GM12878 (cell line): ENCODE data around the gene SKAP1. TPM values are rescaled to one million over a fixed set of nuclear protein-coding genes. Genes with fewer than 3 reads are reported as not detected.

ENCODE experiments used
- ATAC-seq: fragments of 200-7000 bp; cut with Tn5 transposase; 3 replicates; pipeline ENCODE4 v1.9.1; 2020; ENCODE audit warnings: mild to moderate bottlenecking, moderate library complexity
- BruUV-seq: library from RNA; stranded (reverse); fragments of 400-500 nt; replicated peaks from 2 replicates; lab custom pipeline; 2021; lab: Mats Ljungman, UMichigan
- CTCF ChIA-PET: fragments of 300-600 bp; sonication (Branson Sonifier 250); formaldehyde crosslinking; extraction: SDS; loops from one replicate; lab custom pipeline; 2021; ENCODE audit warnings: inconsistent platforms; lab: Yijun Ruan, JAX
- POLR2A ChIA-PET: fragments of 350-600 bp; formaldehyde crosslinking; extraction: SDS; loops from one replicate; lab custom pipeline; 2021; ENCODE audit warnings: inconsistent platforms; lab: Charles Lee
- RAD21 ChIA-PET: fragments of 300-600 bp; sonication (Branson Sonifier 250); formaldehyde crosslinking; loops from one replicate; lab custom pipeline; 2023; ENCODE audit warnings: antibody characterized with exemption; ENCODE audit not compliant: unreplicated experiment; lab: Charles Lee
- SMC1A ChIA-PET: fragments of 300-600 bp; sonication (Branson Sonifier 250); formaldehyde crosslinking; loops from one replicate; lab custom pipeline; 2023; ENCODE audit not compliant: unreplicated experiment, uncharacterized antibody; lab: Charles Lee
- DNase-seq: peaks from one replicate; pipeline ENCODE4 v3.0.0-alpha.2; 2011; ENCODE audit warnings: low read depth, low spot score
- FAIRE-seq: peaks from 3 replicates; lab custom pipeline; 2011; peaks lifted over from hg19 to GRCh38; lab: Jason Lieb, UNC
- H2AFZ ChIP-seq: 2 replicates; pipeline ENCODE4 v1.6.0; 2011; ENCODE audit warnings: low read depth, low read length, control low read depth; ENCODE audit not compliant: control insufficient read depth
- H3K27ac ChIP-seq: 2 replicates; pipeline ENCODE4 v1.5.1; 2011; ENCODE audit warnings: control low read depth; ENCODE audit not compliant: control insufficient read depth, insufficient read depth
- H3K27me3 ChIP-seq, 2 experiments: replicated peaks in 1 of 2; 2 replicates each; pipeline versions ENCODE4 v1.6.0 to v1.6.1; 2011; ENCODE audit warnings: low read length in 1 of 2; ENCODE audit not compliant: control insufficient read depth in 2 of 2, insufficient read depth in 2 of 2
- H3K36me3 ChIP-seq, 2 experiments: 2 replicates each; pipeline ENCODE4 v1.5.1; 2011; ENCODE audit warnings: low read length in 1 of 2; ENCODE audit not compliant: control insufficient read depth in 2 of 2, insufficient read depth in 2 of 2
- H3K4me1 ChIP-seq: 2 replicates; pipeline ENCODE4 v1.6.1; 2011; ENCODE audit warnings: mild to moderate bottlenecking, low read length, moderate library complexity, mixed read lengths; ENCODE audit not compliant: control insufficient read depth, insufficient read depth
- H3K4me2 ChIP-seq: 2 replicates; pipeline ENCODE4 v1.6.0; 2011; ENCODE audit warnings: control low read depth; ENCODE audit not compliant: control insufficient read depth, insufficient read depth
- H3K4me3 ChIP-seq: fragments of 200-600 bp; sonication (generic); 2 replicates; pipeline ENCODE4 v1.5.1; 2016
- H3K79me2 ChIP-seq: 2 replicates; pipeline ENCODE4 v1.6.0; 2011; ENCODE audit warnings: low read length; ENCODE audit not compliant: control insufficient read depth, insufficient read depth
- H3K9ac ChIP-seq: 2 replicates; pipeline ENCODE4 v1.8.0; 2011; ENCODE audit warnings: low read length, control low read depth, mixed read lengths; ENCODE audit not compliant: control insufficient read depth, insufficient read depth
- H3K9me3 ChIP-seq: replicated peaks from 3 replicates; pipeline ENCODE4 v1.5.1; 2011; ENCODE audit warnings: mild to moderate bottlenecking, low read length; ENCODE audit not compliant: control insufficient read depth, insufficient read depth
- H4K20me1 ChIP-seq: 2 replicates; pipeline ENCODE4 v1.6.0; 2011; ENCODE audit not compliant: control insufficient read depth, insufficient read depth
- CREB1 ChIP-seq: IDR thresholded peaks from 2 replicates; pipeline ENCODE4 v1.6.1; 2012; ENCODE audit warnings: low read depth, mild to moderate bottlenecking, inconsistent platforms
- DPF2 ChIP-seq: fragments of 450-650 bp; IDR thresholded peaks from 2 replicates; pipeline ENCODE4 v1.6.1; 2017; ENCODE audit warnings: mild to moderate bottlenecking
- EED ChIP-seq: sonication (generic); IDR thresholded peaks from 2 replicates; pipeline ENCODE4 v1.6.1; 2016; ENCODE audit warnings: antibody characterized with exemption, low read depth
- HCFC1 ChIP-seq: fragments of 150-350 bp; IDR thresholded peaks from 2 replicates; pipeline ENCODE4 v1.6.1; 2014; ENCODE audit warnings: low read length
- IKZF2 ChIP-seq, 2 experiments: fragments of 450-650 bp; IDR thresholded peaks; 2 replicates each; pipeline ENCODE4 v1.6.1; 2017; ENCODE audit warnings: mild to moderate bottlenecking in 2 of 2, moderate library complexity in 2 of 2
- MYC ChIP-seq: IDR thresholded peaks from 2 replicates; pipeline ENCODE4 v1.6.1; 2011; ENCODE audit warnings: mild to moderate bottlenecking, low read length, moderate library complexity, inconsistent platforms; ENCODE audit not compliant: insufficient read depth, insufficient replicate concordance, insufficient read length, severe bottlenecking
- NFXL1 ChIP-seq: fragments of 450-650 bp; IDR thresholded peaks from 2 replicates; pipeline ENCODE4 v1.6.1; 2017; ENCODE audit warnings: antibody characterized with exemption, mild to moderate bottlenecking, borderline replicate concordance
- RAD51 ChIP-seq: fragments of 450-650 bp; IDR thresholded peaks from 2 replicates; pipeline ENCODE4 v1.6.1; 2016; ENCODE audit warnings: moderate library complexity, mild to moderate bottlenecking, inconsistent platforms
- RUNX3 ChIP-seq: IDR thresholded peaks from 2 replicates; pipeline ENCODE4 v1.6.1; 2012; ENCODE audit warnings: low read length, inconsistent platforms
- SP1 ChIP-seq: IDR thresholded peaks from one replicate; pipeline ENCODE4 v1.6.1; 2011; ENCODE audit warnings: low read depth, low read length
- SREBF2 ChIP-seq: IDR thresholded peaks from 2 replicates; pipeline ENCODE4 v1.6.1; 2012; ENCODE audit warnings: mild to moderate bottlenecking, low read length
- SUPT20H ChIP-seq: IDR thresholded peaks from 2 replicates; pipeline ENCODE4 v1.6.1; 2011; ENCODE audit warnings: low read depth, mild to moderate bottlenecking, low read length, moderate library complexity, borderline replicate concordance; ENCODE audit not compliant: control insufficient read depth
- YY1 ChIP-seq: IDR thresholded peaks from 2 replicates; pipeline ENCODE4 v1.6.1; 2011; ENCODE audit warnings: low read depth, mild to moderate bottlenecking, low read length
- WGBS: methylation state at CpG from one replicate; pipeline ENCODE4 v1.1.6; 2016; ENCODE audit warnings: low lambda C conversion rate; ENCODE audit not compliant: insufficient replicate concordance, insufficient coverage; ENCODE audit errors: missing lambda C conversion rate; 5-methylcytosine and 5-hydroxymethylcytosine counted together
- in situ Hi-C: fragments of 300-500 bp; cut with MboI; formaldehyde crosslinking; loops from 9 replicates; pipeline ENCODE4 v1.14.3; 2018; ENCODE audit warnings: mixed read lengths
- intact Hi-C: fragments of 100-400 bp; cut with micrococcal nuclease; formaldehyde crosslinking; loops from one replicate; pipeline ENCODE4 v1.14.2; 2022; ENCODE audit not compliant: unreplicated experiment
- polyA plus RNA-seq, 11 experiments: library from polyadenylated mRNA; depleted of rRNA in 4 of 11; unstranded in 6 of 11; stranded (reverse) in 5 of 11; fragments of >200 nt; fragmentation: Nextera tagmentation in 4 of 11; fragmentation: Illumina TruSeq in 1 of 11; extraction: Ambion mirVana in 4 of 11; extraction: Trizol in 1 of 11; gene quantifications; 1 replicate in 1 of 11; 2 replicates in 10 of 11; pipeline versions ENCODE4 v1.2.1 to v1.2.3, GENCODE V29; 2011 to 2016; ENCODE audit warnings: inconsistent platforms in 2 of 11, missing spikeins in 2 of 11, low read depth in 1 of 11
- total RNA-seq, 4 experiments: library from RNA; depleted of rRNA in 3 of 4; stranded (reverse); fragments of >200 nt in 3 of 4; fragmentation: Illumina TruSeq in 1 of 4; extraction: Trizol in 1 of 4; gene quantifications; 2 replicates each; pipeline versions ENCODE4 v1.2.1 to v1.2.3, GENCODE V29; 2013 to 2021

The SKAP1 gene
- total and polyA plus RNA-seq, 10 of the 15 experiments (the other 5 are each of a cell fraction or from before 2014, with no cell fraction given) = 17.1 to 97.6 (median 35.9) TPM

GRCh38 chr17:48336986-48337385 is 93.0 kb downstream of the SKAP1 start:
- Histone ChIP-seq H3K27me3 (no peaks in the 10 kb centered on the region), H3K4me2 (no peak overlapping the region), H3K79me2 (no peaks in the 10 kb centered on the region), H3K4me3 (no peak overlapping the region), H3K36me3 (peaks cover 0 to 1% of the 10 kb centered on the region in 2 experiments; a peak in 1 of 4 replicates), H4K20me1 (no peaks in the 10 kb centered on the region), H3K4me1 (peaks cover 10% of the 10 kb centered on the region; the same call in 1 of the 2 replicates), H3K27ac (no peak overlapping the region), H3K9me3 (no peaks in the 10 kb centered on the region), H3K9ac (no peak overlapping the region), H2AFZ (no peak overlapping the region)
- TF ChIP-seq DPF2 (no peak), CREB1 (no peak), RUNX3 (no peak), SUPT20H (no peak), SREBF2 (no peak), IKZF2 (IDR thresholded peaks at IDR 0.05) (no peak), SP1 (no peak), YY1 (no peak), RAD51 (no peak), MYC (no peak), EED (no peak), NFXL1 (no peak), HCFC1 (no peak)
- POLR2A ChIA-PET = interaction anchor here (0.6 kb wide), 1 partner anchor 202 kb away, joined by 3 read pairs; no protein-coding TSS in a partner anchor
- no peak for FAIRE-seq
- in situ Hi-C loops (no loop called here), intact Hi-C loops (loop anchor here (2.0 to 10.0 kb wide), 5 partner anchors 72 to 310 kb away; no protein-coding TSS in a partner anchor)
- RAD21 ChIA-PET = interaction anchor here (0.6 to 5.0 kb wide), 18 partner anchors 9 to 282 kb away, joined by 3 to 89 read pairs (median 4); partner anchors contain the start of genes HOXB4 and HOXB5
- ATAC-seq = no peak
- SMC1A ChIA-PET = interaction anchor here (0.5 to 4.8 kb wide), 28 partner anchors 9 to 281 kb away, joined by 3 to 51 read pairs (median 4); partner anchors contain the start of gene HOXB5
- CTCF ChIA-PET = interaction anchor here (0.5 to 8.2 kb wide), 32 partner anchors 9 to 281 kb away, joined by 3 to 107 read pairs (median 5); no protein-coding TSS in a partner anchor
- DNase-seq = no peak
- 29% methylated on average over 2 of the region's 2 CpGs for WGBS
- BruUV-seq = no TSS peak
